HL-60/S4 (cell line): Measurements from ENCODE around the gene EVPL.

Experiments used
- in situ Hi-C: fragments of 300-500 bp; cut with MboI; formaldehyde crosslinking; loops from 2 replicates; pipeline ENCODE4 v1.14.3; 2022; ENCODE audit warnings: low sequenced_read_pairs

Gene EVPL

DNA sequence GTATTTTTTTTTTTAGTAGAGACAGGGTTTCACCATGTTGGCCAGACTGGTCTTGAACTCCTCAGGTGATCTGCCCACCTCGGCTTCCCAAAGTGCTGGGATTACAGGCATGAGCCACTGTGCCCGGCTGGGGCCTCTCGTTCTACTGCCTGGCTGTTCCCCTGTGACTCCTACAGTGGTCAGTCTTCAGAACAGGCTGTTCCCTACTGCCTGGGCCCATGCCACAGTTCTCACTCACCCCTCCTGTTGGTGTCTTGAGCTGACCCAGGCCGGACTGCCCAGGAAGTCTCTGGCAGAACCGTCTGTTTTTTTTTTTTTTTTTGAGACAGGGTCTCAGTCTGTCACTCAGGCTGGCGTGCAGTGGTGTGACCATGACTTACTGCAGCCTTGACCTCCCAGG is 23.2 kb downstream of the EVPL start:
- in situ Hi-C loops, result loop anchor here (25.0 kb wide), 1 partner anchor 242 kb away; the partner anchor contains the start of gene GALK1

DNA sequence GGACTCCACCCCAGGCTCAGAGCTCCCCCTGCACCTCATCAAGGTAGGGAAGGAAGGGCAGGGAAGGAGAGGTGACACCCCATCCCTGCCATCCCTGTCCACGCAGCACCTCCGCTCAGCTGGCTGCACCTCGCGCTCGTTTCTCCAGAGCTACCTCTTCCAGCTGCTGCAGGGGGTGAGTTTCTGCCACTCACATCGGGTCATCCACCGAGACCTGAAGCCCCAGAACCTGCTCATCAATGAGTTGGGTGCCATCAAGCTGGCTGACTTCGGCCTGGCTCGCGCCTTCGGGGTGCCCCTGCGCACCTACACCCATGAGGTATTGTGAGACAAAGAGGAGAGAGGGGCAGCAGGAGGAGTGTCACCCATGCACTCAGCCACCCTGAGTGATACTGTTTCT is 25.0 kb downstream of the EVPL start:
- in situ Hi-C loops, result loop anchor here (25.0 kb wide), 1 partner anchor 240 kb away; the partner anchor contains the start of gene GALK1

DNA sequence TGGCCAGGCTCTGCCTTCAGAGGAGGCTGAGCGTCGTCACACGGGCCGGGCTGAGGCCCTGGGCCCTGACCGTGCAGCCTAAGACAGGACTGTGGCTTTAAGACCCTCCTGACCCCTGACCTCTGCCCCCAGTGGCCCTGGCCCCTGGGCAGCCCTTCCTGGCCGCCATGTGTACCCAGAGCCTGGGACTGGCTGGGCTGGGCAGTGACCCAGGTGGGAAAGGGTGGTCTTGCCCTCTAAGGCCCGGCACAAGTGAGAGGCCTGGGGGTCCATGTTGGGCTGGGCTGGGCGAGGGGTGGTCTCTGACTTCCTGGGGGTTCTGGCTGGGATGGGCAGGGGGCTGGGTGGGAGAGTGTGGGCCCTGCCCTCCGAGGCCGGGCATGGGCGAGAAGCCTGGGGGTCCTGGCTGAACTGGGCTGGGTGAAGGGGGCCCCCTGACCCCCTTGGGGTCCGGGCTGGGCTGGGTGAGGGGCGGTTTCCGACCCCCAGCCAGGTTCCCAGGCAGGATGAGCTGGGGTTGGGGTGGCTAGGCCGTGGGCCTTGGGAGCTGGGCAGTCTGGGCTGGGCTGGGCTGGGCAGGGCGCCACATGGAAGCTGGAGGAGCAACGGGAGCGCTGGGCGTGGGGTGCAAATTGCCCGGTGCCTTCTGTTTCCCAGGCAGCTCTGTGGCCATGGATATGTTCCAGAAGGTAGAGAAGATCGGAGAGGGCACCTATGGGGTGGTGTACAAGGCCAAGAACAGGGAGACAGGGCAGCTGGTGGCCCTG is 26.2 kb downstream of the EVPL start, which contains the start of gene CDK3:
Gene CDK3 (plus strand): TSS at position 101 of the 767 bp plus-strand sequence. CDS start 571 bp downstream, at position 672.
- in situ Hi-C loops, result loop anchor here (25.0 kb wide), 1 partner anchor 239 kb away; the partner anchor contains the start of gene GALK1

DNA sequence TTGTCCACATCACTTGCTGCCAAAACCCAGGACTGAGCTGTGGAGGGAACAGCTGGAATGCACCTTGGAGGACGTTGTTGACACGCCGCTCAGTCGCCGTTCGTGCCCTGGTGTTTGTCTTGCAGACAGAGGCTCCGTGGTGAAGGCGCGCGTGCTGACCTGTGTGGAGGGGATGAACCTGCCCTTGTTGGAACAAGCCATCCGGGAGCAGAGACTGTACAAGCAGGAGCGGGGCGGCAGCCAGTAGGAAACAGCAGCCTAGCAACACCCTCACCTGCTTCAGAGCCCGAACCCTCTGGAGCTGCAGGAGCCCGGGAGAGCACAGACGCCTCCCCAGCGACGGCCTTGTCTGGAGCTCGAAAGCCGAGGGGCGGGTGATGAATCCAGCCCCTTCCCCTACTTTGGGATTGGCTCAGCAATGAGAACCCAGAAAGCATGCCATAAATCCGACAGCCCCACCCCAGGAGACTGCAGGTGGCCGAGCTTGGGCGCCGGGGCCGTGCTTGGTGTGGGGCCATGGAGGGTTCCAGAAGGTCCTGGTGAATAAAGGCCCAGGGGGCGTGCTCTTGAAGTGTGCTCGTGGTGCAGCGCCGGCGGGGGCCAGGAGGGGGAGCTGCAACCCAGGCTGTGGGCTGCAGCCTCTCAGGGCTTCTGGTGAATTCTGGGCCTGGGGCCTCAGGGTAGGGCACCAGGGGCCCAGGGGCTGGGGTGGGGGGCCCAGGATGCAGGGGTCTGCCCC is 26.9 kb downstream of the EVPL start:
- in situ Hi-C loops, result loop anchor here (25.0 kb wide), 1 partner anchor 238 kb away; the partner anchor contains the start of gene GALK1

DNA sequence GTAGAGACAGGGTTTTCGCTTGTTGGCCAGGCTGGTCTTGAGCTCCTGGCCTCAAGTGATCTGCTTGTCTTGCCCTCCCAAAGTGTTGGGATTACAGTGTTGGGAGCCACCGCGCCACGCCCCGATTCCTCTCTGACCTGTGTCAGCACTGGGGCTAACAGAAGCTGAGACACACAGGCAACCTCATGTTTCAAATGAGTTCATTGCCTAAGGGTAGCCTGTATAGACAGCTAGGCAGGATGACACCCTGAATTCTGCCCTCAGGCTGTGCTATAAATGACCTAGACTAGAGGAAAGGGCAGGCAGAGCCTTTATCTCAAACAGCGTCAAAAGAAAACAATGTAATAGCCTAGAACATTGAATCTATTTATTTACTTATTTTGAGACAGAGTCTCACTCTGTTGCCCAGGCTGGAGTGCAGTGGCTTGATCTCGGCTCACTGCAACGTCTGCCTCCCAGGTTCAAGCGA is 28.7 kb downstream of the EVPL start:
- in situ Hi-C loops, result no loop called here

DNA sequence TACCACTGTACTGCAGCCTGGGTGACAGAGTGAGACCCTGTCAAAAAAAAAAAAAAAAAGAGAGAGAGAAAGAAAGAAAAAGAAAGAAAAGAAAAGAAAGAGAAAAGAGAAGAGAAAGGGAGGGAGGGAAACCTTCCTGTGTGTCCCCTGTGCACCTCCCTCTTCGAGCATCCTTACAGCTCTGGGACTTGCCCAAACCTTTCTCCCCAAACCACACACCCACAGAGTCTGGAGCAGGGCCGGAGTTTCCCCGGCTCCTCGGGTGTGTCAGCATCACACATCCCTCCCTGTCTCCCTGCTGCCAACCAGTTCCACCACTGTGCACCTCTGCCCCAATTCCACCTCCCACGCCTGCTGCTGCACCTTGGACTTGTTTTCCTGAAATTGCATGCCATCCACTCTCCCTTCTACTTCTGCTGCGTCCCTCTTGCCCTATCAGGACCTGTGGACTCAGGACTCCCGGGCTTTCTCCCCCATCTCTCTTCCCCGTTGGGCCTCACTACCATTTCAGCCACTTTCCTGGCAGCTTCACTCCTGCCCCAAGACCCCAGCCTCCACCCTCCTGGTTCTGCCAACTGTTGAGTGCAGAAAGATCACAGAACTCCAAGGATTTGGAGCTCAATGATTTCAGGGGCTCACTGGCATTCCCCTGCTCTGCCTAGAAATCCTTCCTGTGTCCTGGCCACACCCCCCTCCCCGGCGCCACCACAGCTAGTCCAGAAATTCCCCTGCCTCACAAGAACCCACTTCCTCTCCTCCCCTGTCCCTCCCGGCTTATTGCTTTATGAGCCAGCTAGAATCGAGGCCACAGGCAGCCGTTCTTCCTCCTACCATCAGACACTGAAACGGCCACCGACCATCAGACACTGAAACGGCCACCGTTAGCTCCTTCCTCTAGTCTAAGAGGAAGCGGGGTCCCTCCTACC is 30.2 kb downstream of the EVPL start:
- in situ Hi-C loops, result no loop called here

DNA sequence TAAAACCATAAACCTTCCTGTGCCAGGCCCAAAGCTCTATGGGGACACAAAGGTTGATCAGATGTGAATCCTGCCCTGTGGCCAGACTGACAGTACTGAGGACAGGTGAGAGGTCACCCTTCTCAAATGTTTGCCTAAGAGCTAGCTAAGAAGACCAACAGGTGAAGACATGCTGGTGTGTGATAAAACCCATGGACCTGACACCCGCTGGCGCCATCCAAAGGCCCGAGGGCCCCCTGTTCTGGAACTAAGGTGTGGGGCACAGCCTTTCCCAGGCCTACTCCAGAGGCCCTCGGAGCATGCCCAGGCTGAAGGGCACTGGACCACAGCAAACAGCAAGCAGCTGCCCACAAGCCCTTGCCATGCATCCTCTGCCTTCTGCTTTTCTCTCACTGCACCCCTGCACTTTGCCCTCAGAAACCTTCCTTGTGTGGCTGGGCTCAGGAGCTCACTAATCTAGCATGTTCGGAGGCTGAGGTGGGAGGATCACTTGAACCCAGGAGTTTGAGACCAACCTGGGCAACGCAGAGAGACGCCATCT is 31.7 kb downstream of the EVPL start:
- in situ Hi-C loops, result no loop called here

DNA sequence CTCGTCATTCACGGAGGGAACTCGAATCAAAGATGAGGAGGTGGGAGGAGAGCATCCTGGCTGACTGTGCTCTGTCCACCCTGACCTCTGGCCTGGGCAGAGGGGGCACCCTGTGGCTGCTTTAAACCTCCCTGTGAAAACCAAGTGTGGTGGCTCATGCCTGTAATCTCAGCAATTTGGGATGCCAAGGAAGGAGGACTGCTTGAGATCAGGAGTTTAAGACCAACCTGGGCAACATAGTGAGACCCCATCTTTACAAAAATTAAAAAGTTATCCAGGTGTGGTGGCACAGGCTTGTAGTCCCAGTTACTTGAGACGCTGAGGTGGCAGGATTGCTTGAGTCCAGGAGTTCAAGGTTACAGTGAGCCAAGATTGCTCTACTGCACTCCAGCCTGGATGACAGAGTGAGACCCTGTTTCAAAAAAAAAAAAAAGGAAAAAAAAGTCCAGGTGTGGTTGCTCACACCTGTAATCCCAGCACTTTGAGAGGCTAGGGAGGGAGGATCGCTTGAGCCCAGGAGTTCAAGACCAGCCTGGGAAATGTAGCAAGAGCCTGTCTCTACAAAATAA is 32.2 kb downstream of the EVPL start:
- in situ Hi-C loops, result no loop called here

DNA sequence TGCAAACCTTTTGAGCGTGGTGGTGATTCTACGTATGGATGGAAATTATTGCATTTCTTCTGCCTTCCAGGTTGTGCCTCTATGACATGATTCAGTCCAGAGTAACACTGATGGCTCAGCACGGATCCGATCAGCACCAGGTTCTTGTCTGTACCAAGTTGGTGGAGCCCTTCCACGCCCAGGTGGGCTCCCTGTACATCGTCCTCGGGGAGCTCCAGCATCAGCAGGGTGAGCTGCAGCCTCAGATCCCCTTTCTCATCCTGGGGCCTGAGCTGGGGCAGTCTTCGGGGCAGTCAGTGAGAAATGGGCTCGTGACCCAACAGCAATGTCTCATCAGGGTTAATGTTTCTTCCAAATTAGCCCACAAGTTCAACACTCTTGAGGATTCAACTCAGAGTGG is 35.7 kb downstream of the EVPL start:
- in situ Hi-C loops, result no loop called here

DNA sequence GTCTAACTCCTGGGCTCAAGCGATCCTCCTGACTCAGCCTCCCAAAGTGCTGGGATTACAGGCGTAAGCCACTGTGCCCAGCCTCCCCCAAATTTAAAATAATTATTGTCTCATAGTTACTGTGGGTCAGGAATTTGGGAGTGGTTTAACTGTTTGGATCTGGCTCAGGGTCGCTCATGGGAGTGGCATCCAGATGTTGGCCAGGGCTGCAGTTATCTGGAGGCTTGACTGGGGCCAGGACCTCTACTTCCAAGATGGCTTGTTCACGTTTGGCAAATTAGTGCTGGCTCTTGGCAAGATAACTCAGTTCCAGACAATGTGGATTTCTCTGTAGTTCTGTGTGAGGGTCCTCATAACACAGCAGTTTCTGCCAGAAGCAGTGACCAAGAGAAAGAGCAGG is 40.1 kb downstream of the EVPL start:
- in situ Hi-C loops, result no loop called here

DNA sequence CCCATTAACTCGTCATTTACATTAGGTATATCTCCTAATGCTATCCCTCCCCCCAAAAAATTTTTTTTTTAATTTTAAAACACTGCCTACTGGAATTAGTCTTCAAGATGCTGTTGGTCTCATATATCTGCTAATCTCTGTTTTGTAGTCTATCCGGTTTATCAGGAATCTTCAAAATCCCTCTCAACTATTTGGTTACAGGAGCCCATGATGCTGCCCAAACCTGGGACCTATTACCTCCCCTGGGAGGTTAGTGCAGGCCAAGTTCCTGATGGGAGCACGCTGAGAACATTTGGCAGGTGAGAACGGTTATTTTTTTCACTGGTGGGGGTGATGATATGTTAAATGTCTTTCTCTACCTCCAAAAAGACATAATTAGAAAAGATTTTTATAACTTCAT is 41.1 kb downstream of the EVPL start:
- in situ Hi-C loops, result no loop called here

DNA sequence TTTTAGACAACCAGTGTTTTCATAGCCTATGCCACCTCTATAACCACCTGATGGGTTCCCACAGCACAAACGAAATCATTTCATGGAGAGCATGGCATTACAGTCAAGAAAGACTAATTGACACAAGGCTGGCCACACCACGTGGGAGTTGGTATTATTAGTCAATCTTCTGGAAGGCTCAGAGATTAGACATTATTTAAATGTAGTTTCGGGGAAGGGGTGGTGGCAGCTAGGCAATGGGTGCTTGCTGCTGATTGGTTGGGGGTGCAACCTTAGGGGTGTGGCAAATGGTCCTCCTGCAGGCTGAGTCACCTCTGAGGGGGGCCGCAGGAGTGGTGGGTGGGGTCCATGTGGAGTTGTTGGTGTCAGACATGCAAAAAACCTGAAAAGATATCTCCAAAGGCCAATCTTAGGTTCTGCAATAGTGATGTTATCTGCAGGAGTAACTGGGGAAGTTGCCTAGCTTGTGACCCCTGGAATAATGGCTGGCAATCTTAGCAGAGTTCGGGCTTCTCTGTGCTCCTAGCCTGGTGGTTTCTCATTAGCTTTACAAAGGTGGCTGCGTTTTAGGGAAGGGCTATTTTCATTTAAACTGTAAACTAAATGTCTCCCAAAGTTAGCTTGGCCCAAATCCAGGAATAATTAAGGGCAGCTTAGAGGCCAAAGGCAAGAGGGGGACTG is 43.5 kb downstream of the EVPL start:
- in situ Hi-C loops, result no loop called here

DNA sequence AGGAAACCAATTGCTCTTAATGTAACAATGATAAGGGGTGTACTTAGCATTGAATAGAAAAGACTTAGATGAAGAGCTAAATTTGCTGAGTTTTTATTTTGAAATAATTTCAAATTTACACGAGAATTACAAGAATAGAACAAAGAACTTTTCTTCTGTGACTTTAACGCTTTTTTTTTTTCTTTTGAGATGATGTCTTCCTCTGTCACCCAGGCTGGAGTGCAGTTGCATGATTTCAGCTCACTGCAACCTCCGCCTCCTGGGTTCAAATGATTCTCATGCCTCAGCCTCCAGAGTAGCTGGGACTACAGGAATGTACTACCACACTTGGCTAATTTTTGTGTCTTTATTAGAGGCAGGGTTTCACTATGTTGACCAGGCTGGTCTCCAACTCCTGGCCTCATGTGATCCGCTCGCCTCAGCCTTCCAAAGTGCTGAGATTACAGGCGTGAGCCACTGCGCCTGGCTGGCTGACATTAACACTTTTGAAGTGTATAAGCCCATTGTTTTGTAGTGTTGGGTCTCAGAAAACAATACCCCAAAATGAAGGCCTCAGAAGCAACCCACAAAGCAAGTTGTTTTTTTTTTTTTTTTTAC is 46.0 kb downstream of the EVPL start:
- in situ Hi-C loops, result no loop called here

DNA sequence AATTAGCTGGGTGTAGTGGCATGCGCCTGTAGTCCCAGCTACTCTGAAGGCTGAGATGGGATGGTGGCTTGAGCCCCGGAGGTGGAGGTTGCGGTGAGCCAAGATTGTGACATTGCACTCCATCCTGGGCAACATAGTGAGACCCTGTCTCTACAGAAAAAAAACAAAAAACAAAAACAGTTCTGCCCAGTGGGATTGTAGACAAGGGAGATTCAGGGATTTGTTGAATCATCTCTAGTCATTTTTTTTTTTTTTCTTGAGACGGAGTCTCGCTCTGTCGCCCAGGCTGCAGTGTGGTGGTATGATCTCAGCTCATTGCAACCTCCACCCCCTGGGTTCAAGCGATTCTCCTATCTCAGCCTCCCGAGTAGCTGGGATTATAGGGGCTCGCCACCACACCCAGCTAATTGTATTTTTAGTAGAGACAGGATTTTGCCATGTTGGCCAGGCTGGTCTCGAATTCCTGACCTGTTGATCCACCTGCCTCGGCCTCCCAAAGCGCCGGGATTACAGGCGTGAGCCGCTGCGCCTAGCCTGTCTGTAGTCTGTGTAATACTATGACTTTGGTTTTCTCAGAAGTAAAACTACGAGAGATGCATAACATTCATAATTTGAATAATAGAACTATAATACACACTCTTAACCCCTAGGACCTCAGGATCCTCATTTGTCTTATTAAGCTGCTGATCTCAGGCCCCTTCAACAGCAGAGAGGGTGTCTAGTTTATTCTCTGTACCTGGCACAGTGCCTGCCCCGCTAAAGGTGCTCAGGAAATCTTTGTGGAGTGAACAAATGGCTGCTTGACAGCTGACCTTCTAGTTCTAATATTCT is 46.7 kb downstream of the EVPL start:
- in situ Hi-C loops, result no loop called here

DNA sequence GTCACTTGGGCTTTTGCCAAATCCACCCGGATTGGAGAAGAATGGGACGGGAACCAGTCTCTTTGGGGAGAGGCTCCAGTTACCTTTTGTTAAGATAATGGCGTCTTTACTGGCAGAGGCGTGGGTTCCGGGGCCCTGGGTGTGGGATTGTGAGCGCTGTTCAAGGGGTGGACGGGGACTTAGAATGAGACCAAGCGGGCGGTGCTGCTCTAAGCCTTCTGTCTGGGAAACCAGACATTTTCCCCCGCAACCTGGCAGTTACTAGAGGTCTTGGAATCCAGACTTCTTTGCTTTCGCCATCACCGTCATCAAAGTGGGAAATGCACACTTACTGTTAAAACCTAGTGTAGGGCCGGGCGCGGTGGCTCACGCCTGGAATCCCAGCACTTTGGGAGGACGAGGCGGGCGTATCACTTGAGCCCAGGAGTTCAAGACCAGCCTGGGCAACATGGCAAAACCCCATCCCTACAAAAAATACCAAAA is 47.4 kb downstream of the EVPL start:
- in situ Hi-C loops, result no loop called here

DNA sequence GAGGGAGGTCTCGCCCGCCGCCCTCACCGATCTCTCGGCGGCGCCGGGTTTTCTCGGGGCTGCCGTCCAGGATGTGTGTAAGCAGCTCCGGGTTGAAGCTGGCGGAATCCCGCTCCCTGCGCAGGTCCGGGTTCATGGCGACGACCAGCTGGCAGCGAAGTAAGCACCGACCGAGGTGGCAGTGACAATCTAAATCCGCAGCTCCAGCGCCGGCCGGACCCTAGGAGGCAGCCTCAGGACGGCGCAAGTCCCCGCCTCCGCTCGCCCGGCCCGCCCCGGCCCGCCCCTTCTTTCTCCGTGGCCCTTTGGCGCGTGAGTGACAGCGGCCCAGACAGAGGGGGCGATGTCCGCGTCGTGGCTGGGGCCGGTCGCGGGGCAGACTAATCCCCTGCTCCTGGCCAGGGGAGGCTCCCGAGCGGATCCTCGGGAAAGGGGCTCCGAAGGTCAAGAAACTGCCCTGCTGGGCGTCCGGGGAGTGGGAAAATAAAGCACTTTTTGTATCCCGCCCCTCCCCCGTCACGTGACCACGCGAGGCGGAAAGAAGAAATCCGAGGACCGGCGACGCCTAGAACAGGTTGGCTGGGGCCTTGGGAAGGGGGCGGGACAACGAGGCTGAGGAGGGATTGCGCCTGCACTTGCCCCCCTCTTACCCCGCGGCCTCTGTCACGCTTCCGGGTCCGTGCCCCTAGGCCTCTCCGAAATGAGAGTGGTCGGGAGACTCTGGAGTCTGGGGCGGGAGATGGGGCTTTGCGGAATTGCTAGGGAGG is 48.0 kb downstream of the EVPL start, which contains the start of the genes ACOX1 and TEN1:
Gene ACOX1 (minus strand): TSS at position 229 of the 767 bp plus-strand sequence. CDS start 93 bp downstream, at position 136.
Gene TEN1 (plus strand): TSS at position 303 of the 767 bp plus-strand sequence. CDS start 6,953 bp downstream, outside the sequence.
- in situ Hi-C loops, result no loop called here

DNA sequence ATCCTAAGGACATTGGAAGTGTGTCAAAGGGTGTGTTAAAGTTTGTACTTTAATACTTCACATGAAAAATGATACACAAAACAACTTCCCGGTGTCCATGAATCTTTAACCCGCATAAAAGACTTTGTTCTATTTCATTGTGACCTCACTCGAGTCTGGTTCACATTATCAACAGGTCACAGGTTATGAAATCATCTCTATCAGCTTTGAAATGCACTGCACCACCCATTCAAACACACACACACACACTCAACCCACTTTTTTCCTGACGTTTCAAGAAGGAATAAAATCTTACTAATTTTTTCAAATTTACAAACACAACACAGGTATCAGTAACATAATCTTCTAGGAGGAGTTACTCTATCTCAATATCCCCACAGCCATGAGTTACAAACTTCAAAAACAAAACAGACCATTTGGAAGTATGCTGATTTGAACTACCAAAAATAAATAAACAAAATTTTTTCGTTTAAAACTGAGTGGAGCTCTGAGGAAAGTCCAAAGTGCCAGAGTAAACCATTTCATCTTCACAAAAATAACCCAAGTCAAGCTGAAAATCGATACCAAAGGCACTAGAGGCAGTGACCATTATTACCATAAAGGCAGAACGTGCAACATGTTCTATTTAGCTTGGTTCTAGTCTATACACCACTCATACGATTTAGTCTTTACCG is 50.8 kb downstream of the EVPL start:
- in situ Hi-C loops, result no loop called here
